Body of pancreas (tissue), 4 donors: ENCODE measurements around the gene PDCD7.

Experiments
- CTCF ChIP-seq, 7 experiments: fragments of 450-650 bp in 4 of 7; fragments of 200-600 bp in 3 of 7; sonication (generic) in 3 of 7; IDR thresholded peaks; one replicate each; pipeline ENCODE4 v1.5.1; 2016 to 2019; ENCODE audit warnings: antibody characterized with exemption in 7 of 7
- POLR2A ChIP-seq, 3 donors: fragments of 450-650 bp; IDR thresholded peaks; one replicate each; pipeline ENCODE4 v1.6.1; 2016; ENCODE audit warnings: antibody characterized with exemption in 3 of 3, mild to moderate bottlenecking in 2 of 3

- no peak for TF ChIP-seq POLR2A (IDR thresholded peaks at IDR 0.05)
- TF ChIP-seq CTCF (IDR thresholded peaks at IDR 0.05) = no peak
Measured at GRCh38 chr15:65100442-65100841, 33.2 kb downstream of the PDCD7 start.
